ENCODE measurements around the gene EDDM3A. TPM values are rescaled to one million over a fixed set of nuclear protein-coding genes. Genes with fewer than 3 reads are reported as not detected.

Gene EDDM3A
- total RNA-seq, 2 donors from 2014 or later: not detected

DNA sequence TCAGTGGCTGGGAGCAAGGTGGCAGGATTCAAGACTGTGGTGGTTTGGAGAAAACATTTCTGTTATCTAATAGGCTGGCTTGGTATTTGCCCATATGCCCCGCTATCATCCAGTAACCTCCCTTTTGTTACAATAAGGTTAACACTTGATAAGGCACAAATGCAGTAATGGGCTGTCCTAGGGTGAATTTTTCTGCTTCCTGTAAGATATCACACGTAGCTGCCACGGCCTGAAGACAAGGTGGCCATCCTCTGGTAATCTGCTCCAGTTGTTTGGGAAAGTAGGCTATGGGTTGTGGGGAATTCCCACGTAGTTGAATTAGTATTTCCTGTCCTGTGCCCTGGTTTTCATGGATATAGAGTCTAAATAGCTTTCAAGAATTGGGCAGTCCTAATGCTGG is 34.0 kb upstream of the EDDM3A start:
- H3K4me3 Mint-ChIP-seq: no peak overlapping the region
- Histone ChIP-seq H3K27ac (ENCODE audit: low read depth, low read length) (no peak overlapping the region), H3K9ac (ENCODE audit: extremely low read depth, low read length, poor library complexity, severe bottlenecking) (no peak overlapping the region), H3K27me3 (ENCODE audit: control insufficient read depth, insufficient read depth, low read length, poor library complexity, severe bottlenecking) (no peaks in the 10 kb centered on the region), H3K36me3 (ENCODE audit: control insufficient read depth, insufficient read depth, low read length) (no peaks in the 10 kb centered on the region), H3K4me1 (ENCODE audit: control insufficient read depth, insufficient read depth, low read length) (no peaks in the 10 kb centered on the region), H3K4me3 (ENCODE audit: low read length) (no peak overlapping the region), H3K9me3 (ENCODE audit: control insufficient read depth, low read length) (peaks cover 11% of the 10 kb centered on the region)
- no peaks in the 10 kb centered on the region for H3K36me3 Mint-ChIP-seq (ENCODE audit: low read depth)
- H3K27me3 Mint-ChIP-seq (ENCODE audit: insufficient read depth): peaks cover 1% of the 10 kb centered on the region
- H3K27ac Mint-ChIP-seq: no peak overlapping the region
- TF ChIP-seq, protein P1, sequence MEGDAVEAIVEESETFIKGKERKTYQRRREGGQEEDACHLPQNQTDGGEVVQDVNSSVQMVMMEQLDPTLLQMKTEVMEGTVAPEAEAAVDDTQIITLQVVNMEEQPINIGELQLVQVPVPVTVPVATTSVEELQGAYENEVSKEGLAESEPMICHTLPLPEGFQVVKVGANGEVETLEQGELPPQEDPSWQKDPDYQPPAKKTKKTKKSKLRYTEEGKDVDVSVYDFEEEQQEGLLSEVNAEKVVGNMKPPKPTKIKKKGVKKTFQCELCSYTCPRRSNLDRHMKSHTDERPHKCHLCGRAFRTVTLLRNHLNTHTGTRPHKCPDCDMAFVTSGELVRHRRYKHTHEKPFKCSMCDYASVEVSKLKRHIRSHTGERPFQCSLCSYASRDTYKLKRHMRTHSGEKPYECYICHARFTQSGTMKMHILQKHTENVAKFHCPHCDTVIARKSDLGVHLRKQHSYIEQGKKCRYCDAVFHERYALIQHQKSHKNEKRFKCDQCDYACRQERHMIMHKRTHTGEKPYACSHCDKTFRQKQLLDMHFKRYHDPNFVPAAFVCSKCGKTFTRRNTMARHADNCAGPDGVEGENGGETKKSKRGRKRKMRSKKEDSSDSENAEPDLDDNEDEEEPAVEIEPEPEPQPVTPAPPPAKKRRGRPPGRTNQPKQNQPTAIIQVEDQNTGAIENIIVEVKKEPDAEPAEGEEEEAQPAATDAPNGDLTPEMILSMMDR (conservative IDR thresholded peaks at IDR 0.05): no peak
- DNase-seq: no peak
- no peaks in the 10 kb centered on the region for H3K9me3 Mint-ChIP-seq
- 50 to 56% methylated on average over 3 to 4 of the region's 4 CpGs for WGBS, 2 experiments (ENCODE audit: insufficient coverage in 1 of 2, insufficient read length in 1 of 2)
- H3K4me1 Mint-ChIP-seq: peaks cover 6% of the 10 kb centered on the region

DNA sequence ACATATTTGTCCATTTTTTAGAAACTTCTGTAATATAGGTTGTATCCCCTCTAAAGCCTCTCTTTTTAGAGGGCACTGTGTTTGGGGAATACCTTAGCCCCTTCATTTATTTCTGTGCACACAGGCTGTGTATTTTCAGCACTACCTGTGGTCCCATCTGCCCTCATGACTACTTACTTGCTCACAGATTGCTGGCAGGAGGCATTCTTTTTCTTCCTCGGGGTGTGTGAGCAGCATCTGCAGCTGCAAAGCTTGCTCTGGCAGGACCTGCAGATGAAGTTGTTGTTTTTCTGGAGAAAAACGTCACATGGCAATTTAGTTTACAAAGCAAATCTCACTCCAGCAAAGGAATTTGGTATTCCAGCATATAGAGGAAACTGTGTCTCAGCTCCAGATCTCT is 32.8 kb upstream of the EDDM3A start:
- WGBS, 2 experiments (ENCODE audit: insufficient coverage in 1 of 2, insufficient read length in 1 of 2): 70 to 86% methylated on average over 2 of the region's 2 CpGs
- H3K4me1 ChIP-seq (ENCODE audit: control insufficient read depth, insufficient read depth, low read length): no peaks in the 10 kb centered on the region
- no peak for DNase-seq
- H3K27ac ChIP-seq (ENCODE audit: low read depth, low read length): no peak overlapping the region
- Mint-ChIP-seq H3K27ac (no peak overlapping the region), H3K27me3 (ENCODE audit: insufficient read depth) (peaks cover 1% of the 10 kb centered on the region), H3K4me1 (peaks cover 6% of the 10 kb centered on the region), H3K4me3 (no peak overlapping the region), H3K9me3 (no peaks in the 10 kb centered on the region), H3K36me3 (ENCODE audit: low read depth) (no peaks in the 10 kb centered on the region)
- H3K9ac ChIP-seq (ENCODE audit: extremely low read depth, low read length, poor library complexity, severe bottlenecking): no peak overlapping the region
- H3K36me3 ChIP-seq (ENCODE audit: control insufficient read depth, insufficient read depth, low read length): no peaks in the 10 kb centered on the region
- no peak overlapping the region for H3K4me3 ChIP-seq (ENCODE audit: low read length)
- TF ChIP-seq, protein P1 (conservative IDR thresholded peaks at IDR 0.05): no peak
- no peaks in the 10 kb centered on the region for H3K9me3 ChIP-seq (ENCODE audit: control insufficient read depth, low read length)
- H3K27me3 ChIP-seq (ENCODE audit: control insufficient read depth, insufficient read depth, low read length, poor library complexity, severe bottlenecking): no peaks in the 10 kb centered on the region

DNA sequence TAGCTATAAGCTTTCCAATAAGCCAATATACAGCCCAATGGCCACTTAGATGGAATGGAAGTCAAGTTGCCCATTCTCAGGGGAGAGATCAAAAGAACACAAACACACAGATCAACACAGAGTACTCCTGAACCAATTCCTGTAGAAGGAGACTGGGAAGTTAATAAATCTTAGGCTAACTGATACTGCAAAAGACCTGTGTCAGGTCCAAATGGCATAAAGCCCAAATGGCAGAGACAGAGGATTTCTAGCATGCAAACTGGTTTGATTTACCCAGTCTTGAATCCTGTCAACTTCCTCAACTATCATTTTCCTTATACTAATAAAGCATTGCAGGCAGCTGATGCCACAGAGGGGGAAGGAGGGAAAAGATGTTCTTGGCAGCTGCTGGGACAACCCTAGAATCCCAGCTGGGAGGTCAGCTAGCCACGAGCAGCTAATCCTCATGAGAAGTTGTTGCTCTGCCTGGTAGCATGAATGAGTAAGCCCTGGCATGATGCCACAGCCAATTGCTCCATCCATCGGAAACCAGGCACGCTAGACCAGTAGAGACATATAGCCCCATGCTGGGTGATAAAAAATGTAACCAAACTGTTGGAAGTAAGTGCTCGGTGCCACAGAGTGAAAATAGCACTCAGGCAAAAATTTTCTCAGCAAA is 31.0 kb upstream of the EDDM3A start:
- 93 to 94% methylated on average over 4 of the region's 4 CpGs for WGBS, 2 experiments (ENCODE audit: insufficient coverage in 1 of 2, insufficient read length in 1 of 2)
- H3K27ac ChIP-seq (ENCODE audit: low read depth, low read length): no peak overlapping the region

More for the DNA sequence above, 31.0 kb upstream of the EDDM3A start:
- Mint-ChIP-seq H3K4me3 (no peak overlapping the region), H3K36me3 (ENCODE audit: low read depth) (no peaks in the 10 kb centered on the region), H3K4me1 (peaks cover 6% of the 10 kb centered on the region), H3K27ac (no peak overlapping the region), H3K27me3 (ENCODE audit: insufficient read depth) (peaks cover 1% of the 10 kb centered on the region), H3K9me3 (no peaks in the 10 kb centered on the region)
- Histone ChIP-seq H3K4me3 (ENCODE audit: low read length) (no peak overlapping the region), H3K36me3 (ENCODE audit: control insufficient read depth, insufficient read depth, low read length) (no peaks in the 10 kb centered on the region), H3K4me1 (ENCODE audit: control insufficient read depth, insufficient read depth, low read length) (no peaks in the 10 kb centered on the region), H3K9me3 (ENCODE audit: control insufficient read depth, low read length) (no peaks in the 10 kb centered on the region), H3K27me3 (ENCODE audit: control insufficient read depth, insufficient read depth, low read length, poor library complexity, severe bottlenecking) (no peaks in the 10 kb centered on the region), H3K9ac (ENCODE audit: extremely low read depth, low read length, poor library complexity, severe bottlenecking) (no peak overlapping the region)
- TF ChIP-seq, protein P1 (conservative IDR thresholded peaks at IDR 0.05): no peak
- DNase-seq: no peak
